ENCODE results near the gene FGFRL1.
"Not testable (repeated sequence)": the region's sequence is repeated elsewhere in the genome, so short reads cannot be mapped to it uniquely, and the experiment has no call there.

Gene FGFRL1

DNA sequence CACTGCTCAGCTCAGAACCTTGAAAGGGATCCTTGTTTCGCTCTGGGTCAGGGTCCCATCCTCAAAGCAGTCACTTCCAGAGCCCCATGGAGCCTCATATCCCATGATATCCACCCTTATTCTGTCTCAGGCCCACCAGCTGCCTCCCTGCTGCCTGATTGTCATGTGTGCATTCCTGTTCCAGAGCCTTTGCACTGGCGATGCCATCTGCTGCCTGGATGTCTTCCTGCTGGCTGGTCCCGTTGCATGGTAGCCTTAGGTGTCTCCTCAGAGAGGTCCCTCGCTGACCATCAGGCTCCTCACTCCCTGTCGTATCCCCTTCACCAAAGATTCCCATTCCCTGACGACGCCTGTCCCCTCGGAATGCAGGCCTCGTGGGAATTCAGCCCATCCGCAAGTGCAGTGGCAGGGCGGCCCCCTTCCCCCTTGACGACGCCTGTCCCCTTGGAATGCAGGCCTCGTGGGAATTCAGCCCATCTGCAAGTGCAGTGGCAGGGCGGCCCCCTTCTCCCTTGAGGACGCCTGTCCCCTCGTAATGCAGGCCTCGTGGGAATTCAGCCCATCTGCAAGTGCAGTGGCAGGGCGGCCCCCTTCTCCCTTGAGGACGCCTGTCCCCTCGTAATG, 12.1 kb upstream of the FGFRL1 start:
- peaks cover 66% of the 10 kb centered on the region for H3K27me3 ChIP-seq (ENCODE audit: control insufficient read depth, insufficient read depth, low read length)
- H3K9me3 ChIP-seq (replicated peaks; ENCODE audit: low read length); H3K9ac ChIP-seq (ENCODE audit: low read depth, low read length); H3K4me2 ChIP-seq (ENCODE audit: low read length); H3K36me3 ChIP-seq (ENCODE audit: insufficient read depth, low read length); H3K4me3 ChIP-seq (ENCODE audit: low read length); H3K4me1 ChIP-seq (ENCODE audit: control insufficient read depth, insufficient read depth, low read length): not testable (repeated sequence)

DNA sequence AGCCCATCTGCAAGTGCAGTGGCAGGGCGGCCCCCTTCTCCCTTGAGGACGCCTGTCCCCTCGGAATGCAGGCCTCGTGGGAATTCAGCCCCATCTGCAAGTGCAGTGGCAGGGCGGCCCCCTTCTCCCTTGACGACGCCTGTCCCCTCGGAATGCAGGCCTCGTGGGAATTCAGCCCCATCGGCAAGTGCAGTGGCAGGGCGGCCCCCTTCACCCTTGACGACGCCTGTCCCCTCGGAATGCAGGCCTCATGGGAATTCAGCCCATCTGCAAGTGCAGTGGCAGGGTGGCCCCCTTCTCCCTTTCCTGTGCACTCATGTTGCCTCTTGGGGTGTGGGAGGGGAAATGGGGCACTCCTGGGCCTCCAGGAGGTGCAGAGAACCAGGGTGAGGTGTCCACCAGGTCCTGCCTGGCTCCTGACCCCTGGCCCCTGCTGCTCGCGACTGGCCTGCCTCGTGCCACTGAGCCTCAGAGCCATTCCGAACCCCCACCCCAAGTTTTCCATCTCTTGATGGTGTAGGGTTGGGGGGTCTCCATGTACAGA, 11.5 kb upstream of the FGFRL1 start:
- Histone ChIP-seq H3K9me3 (replicated peaks; ENCODE audit: low read length) (no peaks in the 10 kb centered on the region), H3K4me2 (ENCODE audit: low read length) (no peak overlapping the region), H3K4me3 (ENCODE audit: low read length) (no peak overlapping the region), H3K36me3 (ENCODE audit: insufficient read depth, low read length) (no peaks in the 10 kb centered on the region), H3K27me3 (ENCODE audit: control insufficient read depth, insufficient read depth, low read length) (peaks cover 70% of the 10 kb centered on the region), H3K4me1 (ENCODE audit: control insufficient read depth, insufficient read depth, low read length) (no peaks in the 10 kb centered on the region), H3K9ac (ENCODE audit: low read depth, low read length) (no peak overlapping the region)

DNA sequence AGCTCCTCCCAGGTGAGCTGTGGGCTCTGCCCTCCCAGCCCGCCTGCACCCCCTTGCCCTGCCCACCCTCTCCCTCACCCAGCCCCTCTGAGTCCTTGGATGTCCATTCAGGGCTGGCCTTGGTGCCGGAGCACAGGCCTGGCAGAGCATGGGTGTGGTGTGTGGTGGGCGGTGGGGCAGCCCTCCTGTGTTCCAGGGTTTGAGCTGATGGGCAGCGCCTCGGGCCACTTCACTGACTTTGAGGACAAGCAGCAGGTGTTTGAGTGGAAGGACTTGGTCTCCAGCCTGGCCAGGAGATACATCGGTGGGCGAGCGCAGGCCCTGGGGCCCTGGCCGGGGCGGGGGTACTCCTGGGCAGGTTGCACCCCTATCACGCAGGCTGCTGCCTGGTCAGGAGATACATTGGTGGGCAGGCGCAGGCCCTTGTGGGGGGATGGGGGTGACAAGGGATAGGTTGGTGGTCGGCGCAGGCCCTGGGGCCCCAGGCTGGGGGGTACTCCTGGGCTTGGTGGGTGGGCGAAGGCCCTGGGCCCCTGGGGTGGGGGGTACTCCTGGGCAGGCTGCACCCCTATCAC, 10.7 kb upstream of the FGFRL1 start:
- Histone ChIP-seq H3K4me3 (ENCODE audit: low read length) (no peak overlapping the region), H3K9ac (ENCODE audit: low read depth, low read length) (no peak overlapping the region), H3K4me1 (ENCODE audit: control insufficient read depth, insufficient read depth, low read length) (no peaks in the 10 kb centered on the region), H3K36me3 (ENCODE audit: insufficient read depth, low read length) (no peaks in the 10 kb centered on the region), H3K4me2 (ENCODE audit: low read length) (no peak overlapping the region), H3K9me3 (replicated peaks; ENCODE audit: low read length) (no peaks in the 10 kb centered on the region), H3K27me3 (ENCODE audit: control insufficient read depth, insufficient read depth, low read length) (peaks cover 75% of the 10 kb centered on the region)

DNA sequence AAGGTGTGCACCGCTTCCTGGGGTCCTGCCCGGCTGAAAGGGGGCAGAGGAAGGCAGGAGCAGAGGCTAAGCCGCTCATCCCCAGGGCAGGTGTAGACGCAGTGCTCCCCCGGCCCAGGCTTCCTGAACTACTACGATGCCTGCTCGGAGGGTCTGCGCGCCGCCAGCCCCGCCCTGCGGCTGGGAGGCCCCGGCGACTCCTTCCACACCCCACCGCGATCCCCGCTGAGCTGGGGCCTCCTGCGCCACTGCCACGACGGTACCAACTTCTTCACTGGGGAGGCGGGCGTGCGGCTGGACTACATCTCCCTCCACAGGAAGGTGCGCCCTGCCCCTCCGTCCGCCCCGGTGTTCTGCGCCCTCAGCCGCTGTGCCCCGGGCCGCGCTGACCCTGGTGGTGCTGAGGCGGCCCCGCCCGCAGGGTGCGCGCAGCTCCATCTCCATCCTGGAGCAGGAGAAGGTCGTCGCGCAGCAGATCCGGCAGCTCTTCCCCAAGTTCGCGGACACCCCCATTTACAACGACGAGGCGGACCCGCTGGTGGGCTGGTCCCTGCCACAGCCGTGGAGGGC, 9.8 kb upstream of the FGFRL1 start:
- Histone ChIP-seq H3K4me1 (ENCODE audit: control insufficient read depth, insufficient read depth, low read length) (no peaks in the 10 kb centered on the region), H3K4me2 (ENCODE audit: low read length) (no peak overlapping the region), H3K9me3 (replicated peaks; ENCODE audit: low read length) (no peaks in the 10 kb centered on the region), H3K27me3 (ENCODE audit: control insufficient read depth, insufficient read depth, low read length) (peaks cover 66% of the 10 kb centered on the region), H3K36me3 (ENCODE audit: insufficient read depth, low read length) (no peaks in the 10 kb centered on the region), H3K4me3 (ENCODE audit: low read length) (no peak overlapping the region), H3K9ac (ENCODE audit: low read depth, low read length) (no peak overlapping the region)

DNA sequence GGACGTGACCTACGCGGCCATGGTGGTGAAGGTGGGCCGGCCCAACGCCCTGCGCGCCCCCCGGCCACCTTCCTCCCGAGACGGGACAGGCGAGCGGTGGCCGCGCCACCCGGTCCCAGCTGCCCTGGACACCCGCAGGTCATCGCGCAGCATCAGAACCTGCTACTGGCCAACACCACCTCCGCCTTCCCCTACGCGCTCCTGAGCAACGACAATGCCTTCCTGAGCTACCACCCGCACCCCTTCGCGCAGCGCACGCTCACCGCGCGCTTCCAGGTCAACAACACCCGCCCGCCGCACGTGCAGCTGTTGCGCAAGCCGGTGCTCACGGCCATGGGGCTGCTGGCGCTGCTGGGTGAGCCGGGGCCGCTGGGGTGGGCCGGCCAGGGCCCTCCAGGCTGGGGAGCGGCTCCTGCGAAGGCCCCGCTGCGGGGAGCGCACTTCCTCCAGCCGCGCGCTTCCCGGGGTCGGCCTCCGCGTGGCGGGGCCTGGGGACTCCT, 9.2 kb upstream of the FGFRL1 start:
- Histone ChIP-seq H3K9ac (ENCODE audit: low read depth, low read length) (no peak overlapping the region), H3K4me3 (ENCODE audit: low read length) (no peak overlapping the region), H3K4me1 (ENCODE audit: control insufficient read depth, insufficient read depth, low read length) (no peaks in the 10 kb centered on the region), H3K27me3 (ENCODE audit: control insufficient read depth, insufficient read depth, low read length) (peaks cover 65% of the 10 kb centered on the region), H3K9me3 (replicated peaks; ENCODE audit: low read length) (no peaks in the 10 kb centered on the region), H3K4me2 (ENCODE audit: low read length) (no peak overlapping the region), H3K36me3 (ENCODE audit: insufficient read depth, low read length) (no peaks in the 10 kb centered on the region)

DNA sequence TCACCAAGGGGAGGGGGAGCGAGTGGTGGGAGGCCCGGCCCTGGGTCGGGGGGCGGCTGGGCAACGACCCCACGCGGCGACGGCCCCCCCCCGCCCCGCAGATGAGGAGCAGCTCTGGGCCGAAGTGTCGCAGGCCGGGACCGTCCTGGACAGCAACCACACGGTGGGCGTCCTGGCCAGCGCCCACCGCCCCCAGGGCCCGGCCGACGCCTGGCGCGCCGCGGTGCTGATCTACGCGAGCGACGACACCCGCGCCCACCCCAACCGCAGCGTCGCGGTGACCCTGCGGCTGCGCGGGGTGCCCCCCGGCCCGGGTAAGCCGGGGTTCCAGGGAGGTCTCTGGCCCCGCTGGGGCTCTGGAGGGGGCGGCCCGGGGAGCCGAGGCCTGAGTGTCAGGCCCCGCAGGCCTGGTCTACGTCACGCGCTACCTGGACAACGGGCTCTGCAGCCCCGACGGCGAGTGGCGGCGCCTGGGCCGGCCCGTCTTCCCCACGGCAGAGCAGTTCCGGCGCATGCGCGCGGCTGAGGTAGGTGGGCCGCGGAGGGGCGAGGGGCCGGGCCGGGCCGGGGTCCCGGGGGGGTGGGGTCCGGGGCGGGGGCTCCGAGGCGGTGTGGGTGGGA, 8.7 kb upstream of the FGFRL1 start:
- no peaks in the 10 kb centered on the region for H3K36me3 ChIP-seq (ENCODE audit: insufficient read depth, low read length)
- no peaks in the 10 kb centered on the region for H3K9me3 ChIP-seq (replicated peaks; ENCODE audit: low read length)
- no peak overlapping the region for H3K9ac ChIP-seq (ENCODE audit: low read depth, low read length)
- no peaks in the 10 kb centered on the region for H3K4me1 ChIP-seq (ENCODE audit: control insufficient read depth, insufficient read depth, low read length)
- H3K4me3 ChIP-seq (ENCODE audit: low read length) = no peak overlapping the region
- no peak overlapping the region for H3K4me2 ChIP-seq (ENCODE audit: low read length)
- peaks cover 66% of the 10 kb centered on the region for H3K27me3 ChIP-seq (ENCODE audit: control insufficient read depth, insufficient read depth, low read length)

DNA sequence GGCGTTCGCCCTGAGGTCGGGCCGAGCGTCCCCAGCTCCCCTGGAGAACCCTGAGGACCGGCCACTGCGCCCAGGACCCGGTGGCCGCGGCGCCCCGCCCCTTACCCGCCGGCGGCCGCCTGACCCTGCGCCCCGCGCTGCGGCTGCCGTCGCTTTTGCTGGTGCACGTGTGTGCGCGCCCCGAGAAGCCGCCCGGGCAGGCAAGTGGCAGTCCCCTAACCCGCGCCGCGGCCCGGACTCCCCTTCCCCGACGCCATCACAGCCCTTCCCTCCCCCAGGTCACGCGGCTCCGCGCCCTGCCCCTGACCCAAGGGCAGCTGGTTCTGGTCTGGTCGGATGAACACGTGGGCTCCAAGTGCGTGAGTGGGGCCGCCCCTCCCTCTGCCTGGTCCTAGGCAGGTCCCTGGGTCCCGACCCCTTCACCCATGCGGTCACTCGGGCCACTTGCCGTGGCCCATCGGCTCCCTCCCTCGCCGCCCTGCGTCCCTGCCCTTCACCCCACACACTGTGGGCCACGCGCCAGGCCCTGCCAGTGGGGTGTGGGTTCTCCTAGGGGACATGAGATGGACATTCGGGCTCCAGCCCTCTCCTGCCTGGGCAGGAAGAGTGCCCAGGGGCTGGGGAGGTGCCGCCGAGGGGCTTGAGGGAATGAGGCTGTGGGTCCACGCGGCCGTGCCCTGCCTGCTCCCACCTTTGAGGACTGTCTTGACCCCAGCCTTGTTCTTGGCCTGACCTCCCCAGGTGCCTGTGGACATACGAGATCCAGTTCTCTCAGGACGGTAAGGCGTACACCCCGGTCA, 8.0 kb upstream of the FGFRL1 start:
- Histone ChIP-seq H3K36me3 (ENCODE audit: insufficient read depth, low read length) (no peaks in the 10 kb centered on the region), H3K4me3 (ENCODE audit: low read length) (no peak overlapping the region), H3K9me3 (replicated peaks; ENCODE audit: low read length) (no peaks in the 10 kb centered on the region), H3K4me1 (ENCODE audit: control insufficient read depth, insufficient read depth, low read length) (no peaks in the 10 kb centered on the region), H3K4me2 (ENCODE audit: low read length) (no peak overlapping the region), H3K9ac (ENCODE audit: low read depth, low read length) (no peak overlapping the region), H3K27me3 (ENCODE audit: control insufficient read depth, insufficient read depth, low read length) (peaks cover 66% of the 10 kb centered on the region)

DNA sequence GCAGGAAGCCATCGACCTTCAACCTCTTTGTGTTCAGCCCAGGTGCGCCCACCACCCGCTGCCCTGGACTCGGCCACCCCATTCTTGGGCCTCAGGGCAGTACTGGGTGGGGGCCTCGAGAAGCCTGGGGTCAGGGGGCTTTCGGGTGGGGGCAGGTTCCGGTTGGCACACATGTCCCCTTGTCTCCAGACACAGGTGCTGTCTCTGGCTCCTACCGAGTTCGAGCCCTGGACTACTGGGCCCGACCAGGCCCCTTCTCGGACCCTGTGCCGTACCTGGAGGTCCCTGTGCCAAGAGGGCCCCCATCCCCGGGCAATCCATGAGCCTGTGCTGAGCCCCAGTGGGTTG, 7.4 kb upstream of the FGFRL1 start:
- H3K27me3 ChIP-seq (ENCODE audit: control insufficient read depth, insufficient read depth, low read length) = peaks cover 70% of the 10 kb centered on the region
- H3K9ac ChIP-seq (ENCODE audit: low read depth, low read length) = no peak overlapping the region
- H3K9me3 ChIP-seq (replicated peaks; ENCODE audit: low read length) = no peaks in the 10 kb centered on the region
- H3K4me3 ChIP-seq (ENCODE audit: low read length) = no peak overlapping the region
- H3K4me2 ChIP-seq (ENCODE audit: low read length) = no peak overlapping the region
- peaks cover 5% of the 10 kb centered on the region for H3K4me1 ChIP-seq (ENCODE audit: control insufficient read depth, insufficient read depth, low read length)
- no peaks in the 10 kb centered on the region for H3K36me3 ChIP-seq (ENCODE audit: insufficient read depth, low read length)

DNA sequence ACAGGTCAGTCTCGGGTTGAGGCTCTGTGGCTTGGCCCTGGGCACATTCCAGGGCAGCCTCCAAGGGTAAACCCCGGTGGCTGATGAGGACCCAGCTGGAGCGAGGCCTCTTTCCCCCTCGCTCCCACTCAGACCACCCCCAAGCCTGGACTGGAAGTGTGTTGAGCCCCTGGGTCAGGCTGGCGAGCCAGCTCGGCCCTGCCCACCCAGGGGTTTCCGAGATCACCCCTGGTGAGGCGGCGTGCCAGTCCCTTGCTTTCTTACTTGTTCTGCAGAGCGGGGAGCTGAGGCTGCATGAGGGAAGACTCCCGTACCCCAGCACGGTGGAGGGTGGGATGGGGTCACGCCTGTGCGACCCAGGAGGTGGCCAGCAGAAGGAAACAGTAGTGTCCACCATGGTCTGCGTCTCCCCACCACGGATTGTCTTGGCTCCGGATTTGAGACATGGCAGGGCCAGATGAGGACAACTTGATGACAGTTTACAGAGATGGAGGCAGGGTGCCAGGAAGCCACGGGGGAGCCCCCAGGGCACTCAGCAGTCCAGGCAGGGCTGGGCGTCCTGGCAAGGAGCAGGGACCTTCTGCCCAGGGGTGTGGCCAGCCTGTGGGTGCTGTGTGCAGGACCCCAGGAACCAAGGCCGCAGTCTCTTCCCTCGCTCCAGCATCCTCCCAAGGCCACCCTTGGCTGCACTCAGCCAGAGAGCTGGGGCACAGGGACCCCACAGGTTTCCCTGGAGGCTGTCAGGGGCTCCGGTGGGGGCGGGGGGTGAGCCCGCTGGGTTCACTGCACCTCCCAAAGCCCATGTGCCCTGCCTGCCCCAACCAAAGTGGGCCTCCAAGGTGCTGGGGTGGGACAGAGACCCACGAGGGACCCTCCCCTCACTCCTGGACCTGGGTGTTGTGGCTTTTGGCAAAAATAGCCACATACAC, 6.6 kb upstream of the FGFRL1 start:
- H3K27me3 ChIP-seq (ENCODE audit: control insufficient read depth, insufficient read depth, low read length) = peaks cover 72% of the 10 kb centered on the region
- H3K4me1 ChIP-seq (ENCODE audit: control insufficient read depth, insufficient read depth, low read length) = peaks cover 9% of the 10 kb centered on the region
- H3K9ac ChIP-seq (ENCODE audit: low read depth, low read length) = no peak overlapping the region
- no peaks in the 10 kb centered on the region for H3K36me3 ChIP-seq (ENCODE audit: insufficient read depth, low read length)
- H3K9me3 ChIP-seq (replicated peaks; ENCODE audit: low read length) = no peaks in the 10 kb centered on the region
- no peak overlapping the region for H3K4me3 ChIP-seq (ENCODE audit: low read length)
- H3K4me2 ChIP-seq (ENCODE audit: low read length) = no peak overlapping the region

DNA sequence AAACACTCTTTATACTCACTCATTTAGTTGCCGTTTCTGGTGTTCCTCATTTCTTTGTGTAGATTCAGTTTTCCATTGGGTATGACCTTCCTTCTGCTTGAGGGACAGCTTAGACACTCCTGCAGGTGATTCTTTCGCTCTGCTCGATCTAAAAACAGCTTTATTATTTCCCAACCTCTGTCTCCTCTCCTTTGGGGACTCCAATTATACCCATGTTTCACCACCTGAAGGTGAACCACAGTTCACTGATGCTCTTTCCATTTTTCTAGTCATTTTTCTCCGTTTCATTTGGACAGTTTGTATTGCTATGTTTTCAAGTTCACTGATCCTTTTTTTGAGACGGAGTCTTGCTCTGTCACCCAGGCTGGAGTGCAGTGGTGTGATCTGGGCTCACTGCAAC, 4.6 kb upstream of the FGFRL1 start:
- Histone ChIP-seq H3K4me3 (ENCODE audit: low read length) (no peak overlapping the region), H3K9me3 (replicated peaks; ENCODE audit: low read length) (no peaks in the 10 kb centered on the region), H3K4me1 (ENCODE audit: control insufficient read depth, insufficient read depth, low read length) (peaks cover 21% of the 10 kb centered on the region), H3K36me3 (ENCODE audit: insufficient read depth, low read length) (no peaks in the 10 kb centered on the region), H3K4me2 (ENCODE audit: low read length) (no peak overlapping the region), H3K9ac (ENCODE audit: low read depth, low read length) (no peak overlapping the region), H3K27me3 (ENCODE audit: control insufficient read depth, insufficient read depth, low read length) (peaks cover 54% of the 10 kb centered on the region)
